Stimulated activated CD8-positive, alpha-beta memory T cell treated with anti-CD3 and anti-CD28 coated beads, Interleukin-12 subunit alpha, Interleukin-12 subunit beta, amount 100 ng/mL, for 1 hour (primary cell): Measurements from ENCODE around the gene ZNF503.

Experiments
- DNase-seq: peaks from one replicate; pipeline ENCODE4 v3.0.0-alpha.2; 2020; ENCODE audit warnings: low read depth

The ZNF503 gene, protein sequence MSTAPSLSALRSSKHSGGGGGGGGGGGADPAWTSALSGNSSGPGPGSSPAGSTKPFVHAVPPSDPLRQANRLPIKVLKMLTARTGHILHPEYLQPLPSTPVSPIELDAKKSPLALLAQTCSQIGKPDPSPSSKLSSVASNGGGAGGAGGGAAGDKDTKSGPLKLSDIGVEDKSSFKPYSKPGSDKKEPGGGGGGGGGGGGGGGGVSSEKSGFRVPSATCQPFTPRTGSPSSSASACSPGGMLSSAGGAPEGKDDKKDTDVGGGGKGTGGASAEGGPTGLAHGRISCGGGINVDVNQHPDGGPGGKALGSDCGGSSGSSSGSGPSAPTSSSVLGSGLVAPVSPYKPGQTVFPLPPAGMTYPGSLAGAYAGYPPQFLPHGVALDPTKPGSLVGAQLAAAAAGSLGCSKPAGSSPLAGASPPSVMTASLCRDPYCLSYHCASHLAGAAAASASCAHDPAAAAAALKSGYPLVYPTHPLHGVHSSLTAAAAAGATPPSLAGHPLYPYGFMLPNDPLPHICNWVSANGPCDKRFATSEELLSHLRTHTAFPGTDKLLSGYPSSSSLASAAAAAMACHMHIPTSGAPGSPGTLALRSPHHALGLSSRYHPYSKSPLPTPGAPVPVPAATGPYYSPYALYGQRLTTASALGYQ

GRCh38 chr10:75401569-75402485 lies at the start of gene ZNF503:
Gene ZNF503, minus strand, starts transcription at chr10:75401764. Its CDS starts 345 bp downstream, at chr10:75401419.
- no peak for DNase-seq

- DNase-seq = no peak
These were observed 49.4 kb upstream of the ZNF503 start for GRCh38 chr10:75450644-75451640.

- DNase-seq = no peak
These were observed 48.5 kb upstream of the ZNF503 start for GRCh38 chr10:75450075-75450445.

DNA sequence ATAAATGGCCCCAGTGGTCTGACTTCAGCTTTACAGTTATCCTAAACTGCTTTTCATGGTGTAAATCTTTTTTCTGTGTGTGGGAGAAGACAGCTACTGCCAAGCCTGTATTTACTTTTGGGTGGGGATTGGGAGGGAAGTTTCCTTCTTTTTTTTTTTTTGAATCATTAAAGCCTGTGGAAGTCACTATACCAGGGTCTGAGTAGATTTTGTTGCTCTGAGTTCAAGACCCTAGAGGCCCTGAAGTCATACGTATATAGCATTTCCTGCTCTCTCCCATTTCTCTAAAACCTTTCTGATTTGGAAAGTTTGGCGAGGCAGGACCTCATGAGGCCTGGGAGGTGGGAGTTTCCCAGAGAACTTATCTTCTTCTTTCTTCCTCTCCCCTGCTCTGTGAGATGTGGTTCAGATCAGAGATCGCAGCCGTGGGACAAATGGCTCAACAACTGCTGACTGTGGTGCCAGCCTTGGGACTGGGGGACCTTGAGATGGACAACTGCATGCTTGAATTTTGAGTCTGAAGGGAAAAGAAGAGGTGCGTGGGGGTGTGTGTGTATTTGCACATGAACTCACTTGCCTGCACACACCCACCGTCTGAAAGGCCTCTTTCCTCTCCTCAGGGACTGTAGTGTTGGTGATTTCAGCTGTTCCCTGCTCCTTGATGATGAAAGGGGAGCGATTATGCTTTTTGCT lies 48.0 kb upstream of the ZNF503 start:
- no peak for DNase-seq

DNA sequence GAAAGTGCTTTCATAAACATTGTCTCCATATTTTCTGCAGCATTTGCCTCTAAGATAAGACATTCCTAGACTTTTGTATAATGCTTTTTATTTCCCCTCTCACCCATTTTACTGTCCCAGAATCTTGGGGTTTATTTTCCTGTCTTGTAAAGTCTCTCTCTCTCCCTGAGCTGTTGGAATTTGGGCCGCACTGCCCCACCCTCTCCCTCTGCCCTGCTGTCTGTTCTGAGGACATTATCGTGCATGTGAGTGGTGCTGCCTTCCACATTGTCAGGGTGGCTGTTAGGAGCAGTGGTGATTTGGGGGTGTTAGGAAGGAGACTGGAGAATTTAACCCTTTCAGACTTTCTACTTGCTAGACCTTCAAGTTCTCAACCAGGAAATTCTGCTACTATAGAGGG lies 46.6 kb upstream of the ZNF503 start:
- no peak for DNase-seq

GRCh38 chr10:75446508-75446907 lies 44.9 kb upstream of the ZNF503 start:
- no peak for DNase-seq

DNA sequence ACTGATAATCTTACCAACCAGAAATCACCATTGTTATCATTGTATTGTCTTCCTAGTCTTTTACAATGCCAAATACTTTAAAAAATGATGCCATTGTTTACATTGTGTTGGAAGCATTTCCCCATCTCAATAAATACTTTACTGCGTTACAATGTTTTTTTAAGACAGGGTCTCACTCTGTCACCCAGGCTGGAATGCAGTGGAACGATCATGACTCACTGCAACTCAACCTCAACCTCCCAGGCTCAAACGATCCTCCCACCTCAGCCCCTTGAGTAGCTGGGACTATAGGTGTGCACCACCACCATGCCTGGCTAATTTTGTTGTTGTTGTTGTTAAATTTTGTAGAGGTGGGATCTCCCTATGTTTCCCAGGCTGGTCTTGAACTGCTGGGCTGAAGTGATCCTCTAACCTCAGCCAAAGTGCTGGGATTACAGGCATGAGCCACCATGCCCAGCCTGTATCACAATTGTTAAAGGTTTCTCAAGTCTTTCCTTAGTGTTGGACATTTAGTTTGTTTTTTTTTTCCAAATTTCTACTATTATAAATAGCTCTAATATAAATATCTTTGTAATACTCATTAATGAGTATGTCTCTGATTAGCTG lies 43.3 kb upstream of the ZNF503 start:
- no peak for DNase-seq

- DNase-seq = no peak
These were observed 41.8 kb upstream of the ZNF503 start for GRCh38 chr10:75443362-75443761.

- no peak for DNase-seq
These were observed 40.1 kb upstream of the ZNF503 start for GRCh38 chr10:75441682-75442081.

GRCh38 chr10:75441196-75441595 lies 39.6 kb upstream of the ZNF503 start:
- DNase-seq = no peak

DNA sequence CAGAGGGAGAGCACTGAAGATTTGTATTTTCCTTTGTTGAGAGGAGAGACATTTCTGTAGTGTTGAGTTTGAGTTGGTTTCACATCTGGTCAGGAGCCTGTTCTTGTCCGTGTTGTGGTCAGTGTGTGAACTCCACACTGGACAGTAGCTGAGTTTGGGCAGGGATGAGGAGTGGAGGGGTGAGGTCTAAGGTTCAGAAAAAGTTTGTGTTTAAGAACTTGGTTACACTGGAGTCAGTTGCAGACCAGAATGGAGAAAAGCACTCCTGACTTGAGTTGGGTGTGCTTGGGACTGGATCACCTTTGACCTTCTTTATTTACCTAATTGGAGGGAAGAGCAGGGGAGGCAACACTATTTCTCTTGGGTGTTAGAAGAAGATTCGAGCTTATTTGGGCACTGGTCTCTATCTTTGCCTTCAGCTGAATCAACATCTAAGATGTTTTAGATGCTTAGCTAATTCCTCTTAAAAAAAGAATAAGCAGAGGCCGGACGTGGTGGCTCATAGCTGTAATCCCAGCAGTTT lies 38.8 kb upstream of the ZNF503 start:
- DNase-seq = no peak

GRCh38 chr10:75439811-75440210 lies 38.2 kb upstream of the ZNF503 start:
- DNase-seq = no peak

DNA sequence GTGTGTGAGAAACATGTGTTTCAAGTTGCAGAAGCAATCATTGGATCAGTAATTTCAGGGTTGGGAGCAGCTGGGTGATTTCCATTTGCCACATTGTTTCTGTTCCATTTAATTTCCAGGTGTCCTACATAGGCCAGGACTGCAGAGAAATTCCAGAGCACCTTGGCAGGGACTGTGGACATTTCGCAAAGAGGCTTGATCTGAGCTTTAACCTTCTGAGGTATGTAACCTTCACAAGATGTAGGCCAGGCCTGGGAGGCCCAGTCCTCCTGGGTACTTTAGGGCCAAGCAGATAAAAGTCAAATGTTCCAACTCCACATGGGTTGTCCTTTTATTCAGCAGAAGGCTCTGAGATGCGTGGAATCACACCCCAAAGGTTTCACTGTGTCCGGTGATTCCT lies 36.7 kb upstream of the ZNF503 start:
- DNase-seq = no peak

- no peak for DNase-seq
These were observed 36.1 kb upstream of the ZNF503 start for GRCh38 chr10:75437693-75438092.

DNA sequence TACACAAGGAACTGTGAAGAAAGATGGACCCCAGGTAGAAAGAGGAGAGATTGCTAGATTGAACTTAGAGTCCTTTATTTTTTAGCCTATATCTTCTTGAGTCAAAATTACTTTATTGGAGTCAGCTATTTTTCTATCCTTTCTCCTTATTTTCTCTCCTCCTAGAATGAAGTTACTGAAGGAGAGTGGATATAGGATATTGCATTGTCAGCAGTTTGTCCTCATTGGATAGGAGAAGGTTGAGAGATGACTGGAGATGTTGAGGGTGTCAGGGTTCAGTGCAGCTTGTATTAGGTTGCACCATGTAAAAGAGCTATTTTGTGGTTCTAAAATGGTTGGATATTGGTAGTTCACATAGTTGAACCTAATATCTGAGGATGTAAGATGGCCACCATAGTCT lies 35.3 kb upstream of the ZNF503 start:
- no peak for DNase-seq

DNA sequence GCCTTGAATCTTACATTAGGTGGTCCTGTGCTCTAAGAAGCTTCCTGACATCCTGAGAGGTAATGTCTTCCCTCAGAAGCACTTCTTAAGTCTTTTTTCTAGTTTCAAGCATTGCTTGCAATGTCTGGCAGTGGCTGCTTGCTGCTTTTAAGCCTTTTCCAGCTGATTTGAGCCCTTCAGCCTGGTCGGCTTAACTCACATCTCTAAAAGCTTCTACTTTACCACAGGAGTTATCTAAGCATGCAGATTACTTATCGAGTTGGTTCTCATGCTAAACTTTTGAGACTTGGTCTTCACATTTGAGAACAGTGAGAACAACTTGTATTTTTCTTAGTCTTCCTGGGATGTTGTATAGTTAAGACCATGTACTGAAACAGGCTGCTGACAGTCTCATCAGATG lies 33.7 kb upstream of the ZNF503 start:
- no peak for DNase-seq

GRCh38 chr10:75434291-75434690 lies 32.7 kb upstream of the ZNF503 start:
- no peak for DNase-seq

DNA sequence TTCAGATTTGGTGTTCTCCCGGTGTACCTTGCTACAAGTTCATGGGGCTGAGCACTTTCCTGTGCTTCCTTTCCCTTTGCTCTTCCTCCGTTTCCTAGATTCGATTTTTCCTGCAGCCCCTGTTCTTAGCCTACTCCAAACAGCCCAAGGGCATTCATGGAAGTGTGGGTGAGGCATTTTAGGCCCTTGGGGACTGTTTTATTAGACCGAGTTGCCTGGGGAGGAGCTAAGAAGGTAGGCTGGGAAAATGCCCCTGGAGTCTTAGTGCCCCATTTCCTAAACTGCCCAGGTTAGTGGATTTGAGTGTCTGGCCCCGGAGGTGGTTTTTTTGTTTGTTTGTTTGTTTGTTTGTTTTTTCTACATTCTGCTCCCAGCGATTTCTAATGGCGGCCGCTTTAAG lies 31.7 kb upstream of the ZNF503 start:
- no peak for DNase-seq

GRCh38 chr10:75432763-75433162 lies 31.2 kb upstream of the ZNF503 start:
- no peak for DNase-seq

GRCh38 chr10:75432176-75432575 lies 30.6 kb upstream of the ZNF503 start:
- no peak for DNase-seq
